ENCODE measurements around the gene SAGE1. TPM values are rescaled to one million over a fixed set of nuclear protein-coding genes. Genes with fewer than 3 reads are reported as not detected.

The SAGE1 gene
- total RNA-seq, 1 experiment from 2014 or later = not detected

GRCh38 chrX:135944486-135944885 lies 51.0 kb downstream of the SAGE1 start:
- H3K79me2 ChIP-seq (ENCODE audit: insufficient read depth, low read length) = no peaks in the 10 kb centered on the region
- no peak overlapping the region for H3K27ac ChIP-seq (ENCODE audit: insufficient read length, low read depth, low read length)
- no peak overlapping the region for H2AFZ ChIP-seq (ENCODE audit: low read length)
- H2BK15ac ChIP-seq (ENCODE audit: low read depth, low read length) = no peak overlapping the region
- no peak overlapping the region for H2AK5ac ChIP-seq (ENCODE audit: insufficient read length, low read length)
- no peak overlapping the region for H4K8ac ChIP-seq (replicated peaks; ENCODE audit: insufficient read length, low read depth, low read length)
- H3T11ph ChIP-seq (ENCODE audit: low read length) = no peak overlapping the region
- H3K9ac ChIP-seq (ENCODE audit: extremely low read depth, insufficient read length, low read length) = no peak overlapping the region
- no peak for DNase-seq
- H3K4me2 ChIP-seq (ENCODE audit: insufficient read depth, insufficient read length, low read length) = no peak overlapping the region
- Mint-ChIP-seq H3K36me3 (ENCODE audit: insufficient read depth in 1 of 3, low read depth in 3 of 3) (peaks cover 2 to 13% (median 4%) of the 10 kb centered on the region in 3 experiments; a peak in 2 of 7 replicates), H3K27ac (no peak overlapping the region), H3K9me3 (peaks cover 67 to 76% of the 10 kb centered on the region in 2 experiments), H3K27me3 (ENCODE audit: low read depth) (no peaks in the 10 kb centered on the region), H3K4me3 (no peak overlapping the region), H3K4me1 (no peaks in the 10 kb centered on the region)
- H3K4ac ChIP-seq (ENCODE audit: low read depth, low read length) = no peak overlapping the region
- H3K4me1 ChIP-seq (ENCODE audit: insufficient read depth, low read length) = no peaks in the 10 kb centered on the region
- no peak overlapping the region for H3K23ac ChIP-seq (ENCODE audit: insufficient read length, low read depth, low read length)
- H3K27me3 ChIP-seq (ENCODE audit: insufficient read depth, low read length) = no peaks in the 10 kb centered on the region
- no peak overlapping the region for H3K56ac ChIP-seq (ENCODE audit: insufficient read length, low read depth, low read length)
- no peaks in the 10 kb centered on the region for H4K20me1 ChIP-seq (ENCODE audit: control insufficient read depth, insufficient read depth, insufficient read length)
- no CpG with 5 or more reads among the region's 2 CpGs for whole genome bisulfite sequencing (ENCODE audit: extremely low coverage, insufficient read length, low lambda C conversion rate)
- H3K79me1 ChIP-seq (ENCODE audit: insufficient read depth, low read depth, low read length, poor library complexity, severe bottlenecking) = no peaks in the 10 kb centered on the region
- no peak overlapping the region for H4K91ac ChIP-seq (ENCODE audit: insufficient read length, low read depth, low read length)
- no peak overlapping the region for H2BK120ac ChIP-seq (ENCODE audit: low read depth, low read length, poor library complexity, severe bottlenecking)
- no peak overlapping the region for H4K5ac ChIP-seq (ENCODE audit: insufficient read length, low read depth, low read length)
- H3K9me3 ChIP-seq (ENCODE audit: control insufficient read depth, low read depth, low read length) = peaks cover 23% of the 10 kb centered on the region
- H2BK20ac ChIP-seq (ENCODE audit: low read depth, low read length, poor library complexity, severe bottlenecking) = no peak overlapping the region
- H3K23me2 ChIP-seq (ENCODE audit: insufficient read length, low read depth, low read length, poor library complexity, severe bottlenecking) = no peaks in the 10 kb centered on the region
- no peak for TF ChIP-seq CTCF (conservative IDR thresholded peaks at IDR 0.05)
- H3K14ac ChIP-seq (ENCODE audit: insufficient read depth, low read length) = no peak overlapping the region
- H2BK12ac ChIP-seq (ENCODE audit: insufficient read length, low read depth, low read length) = no peak overlapping the region
- H2BK5ac ChIP-seq (ENCODE audit: insufficient read length, low read length) = no peak overlapping the region
- H3K18ac ChIP-seq (ENCODE audit: insufficient read length, low read depth, low read length) = no peak overlapping the region
